NCI-H82 (cell line): ENCODE results near the gene SERBP1.
"Not testable (repeated sequence)": the region's sequence is repeated elsewhere in the genome, so short reads cannot be mapped to it uniquely, and the experiment has no call there.

Source experiments
- DNase-seq: peaks from one replicate; lab custom pipeline; 2025; lab: John Stamatoyannopoulos, UW

Gene SERBP1

GRCh38 chr1:67440339-67440738, 10.1 kb upstream of the SERBP1 start:
- no peak for DNase-seq

GRCh38 chr1:67439277-67440029, 9.3 kb upstream of the SERBP1 start:
- no peak for DNase-seq

DNA sequence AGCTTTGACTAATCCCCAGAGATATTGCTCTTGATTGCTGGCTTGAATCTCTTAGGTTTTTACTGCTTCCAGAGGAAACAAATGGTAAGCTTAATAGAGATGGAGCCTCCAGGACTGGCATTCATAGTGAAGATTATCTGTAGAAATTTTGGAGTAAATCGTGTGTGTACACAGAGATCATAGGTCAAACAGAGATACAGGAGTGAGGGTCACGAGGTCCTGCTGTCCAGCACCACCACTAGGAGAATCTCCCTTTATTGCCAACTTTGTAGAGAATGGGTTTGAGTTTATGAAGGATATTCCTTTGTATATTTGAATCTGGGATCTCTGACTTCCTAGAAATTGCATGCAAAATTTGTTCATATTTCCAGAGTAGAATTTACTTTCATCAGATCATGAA, 7.8 kb upstream of the SERBP1 start:
- DNase-seq: no peak

- DNase-seq: no peak
Measured at GRCh38 chr1:67436511-67437055, 6.4 kb upstream of the SERBP1 start.

DNA sequence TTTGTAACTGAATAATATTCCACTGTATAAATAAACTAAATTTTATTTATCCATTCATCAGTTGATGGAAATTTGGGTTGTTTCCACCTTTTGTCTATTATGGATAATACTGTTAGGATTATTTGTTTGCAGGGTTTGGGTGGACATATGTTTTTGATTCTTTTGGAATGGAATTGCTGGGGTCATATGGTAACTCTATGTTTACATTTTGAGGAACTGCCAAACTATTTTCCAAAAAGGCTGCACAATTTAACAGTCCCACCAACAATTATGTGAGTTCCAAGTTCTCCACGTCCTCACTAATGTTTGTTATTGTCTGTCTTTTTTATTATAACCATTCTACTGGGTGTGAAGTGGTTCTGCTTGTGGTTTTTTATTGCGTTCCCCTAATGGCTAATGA, 4.3 kb upstream of the SERBP1 start:
- no peak for DNase-seq

- DNase-seq: no peak
Measured at GRCh38 chr1:67433837-67434236, 3.6 kb upstream of the SERBP1 start.

DNA sequence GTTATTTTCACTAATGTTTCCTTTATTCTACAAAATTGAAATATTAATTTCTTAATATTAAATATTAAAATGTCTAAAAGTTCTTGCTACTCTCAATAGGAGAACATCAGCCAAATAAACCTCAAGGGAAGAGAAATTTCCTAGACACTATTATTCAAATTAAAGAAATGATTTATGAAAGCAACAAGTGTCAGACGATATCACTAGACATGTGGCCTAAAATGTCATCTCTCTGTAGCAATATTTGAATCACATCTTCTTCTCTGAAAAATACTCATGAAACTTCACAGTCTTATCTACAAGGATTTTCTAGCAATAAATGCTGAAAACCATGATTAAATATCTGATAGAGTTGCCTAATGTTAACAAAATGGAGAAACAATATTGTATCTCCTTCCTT, 2.5 kb upstream of the SERBP1 start:
- DNase-seq: no peak

DNA sequence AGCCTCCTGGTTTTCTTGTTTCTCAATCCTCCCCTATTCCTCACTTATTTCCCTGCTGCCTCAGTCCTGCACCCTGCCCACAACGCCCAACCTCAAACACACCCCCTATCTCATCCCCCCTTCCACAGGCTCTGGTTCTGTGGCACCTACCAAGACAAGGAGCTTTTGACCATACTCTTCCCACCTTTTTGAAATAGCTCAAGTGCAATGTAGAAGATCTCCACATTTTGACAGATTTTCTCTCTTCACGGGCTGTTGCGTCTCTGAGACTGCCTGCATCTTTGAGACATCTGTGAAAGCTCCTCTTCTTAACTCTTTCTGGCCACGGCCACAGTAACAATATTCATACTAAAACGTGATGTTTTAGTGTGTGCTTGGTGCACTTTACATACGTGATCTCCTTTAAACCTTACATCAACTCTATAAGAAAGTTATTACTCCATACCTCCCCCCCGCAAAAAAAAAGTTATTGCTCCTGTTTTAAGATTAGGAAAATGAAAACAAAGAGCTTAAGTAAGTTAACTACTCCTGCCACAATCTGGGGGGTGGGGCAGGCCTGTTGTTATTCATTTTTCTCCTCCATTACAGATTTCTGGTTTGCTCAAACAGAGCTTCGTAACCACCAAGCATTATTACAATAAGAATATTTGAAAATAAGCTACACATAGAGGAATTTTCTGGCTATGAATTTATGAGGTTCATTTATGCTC, 1.8 kb upstream of the SERBP1 start:
- DNase-seq: peak; percentile 68

- no peak for DNase-seq
Measured at GRCh38 chr1:67431156-67431765, 1.1 kb upstream of the SERBP1 start.

DNA sequence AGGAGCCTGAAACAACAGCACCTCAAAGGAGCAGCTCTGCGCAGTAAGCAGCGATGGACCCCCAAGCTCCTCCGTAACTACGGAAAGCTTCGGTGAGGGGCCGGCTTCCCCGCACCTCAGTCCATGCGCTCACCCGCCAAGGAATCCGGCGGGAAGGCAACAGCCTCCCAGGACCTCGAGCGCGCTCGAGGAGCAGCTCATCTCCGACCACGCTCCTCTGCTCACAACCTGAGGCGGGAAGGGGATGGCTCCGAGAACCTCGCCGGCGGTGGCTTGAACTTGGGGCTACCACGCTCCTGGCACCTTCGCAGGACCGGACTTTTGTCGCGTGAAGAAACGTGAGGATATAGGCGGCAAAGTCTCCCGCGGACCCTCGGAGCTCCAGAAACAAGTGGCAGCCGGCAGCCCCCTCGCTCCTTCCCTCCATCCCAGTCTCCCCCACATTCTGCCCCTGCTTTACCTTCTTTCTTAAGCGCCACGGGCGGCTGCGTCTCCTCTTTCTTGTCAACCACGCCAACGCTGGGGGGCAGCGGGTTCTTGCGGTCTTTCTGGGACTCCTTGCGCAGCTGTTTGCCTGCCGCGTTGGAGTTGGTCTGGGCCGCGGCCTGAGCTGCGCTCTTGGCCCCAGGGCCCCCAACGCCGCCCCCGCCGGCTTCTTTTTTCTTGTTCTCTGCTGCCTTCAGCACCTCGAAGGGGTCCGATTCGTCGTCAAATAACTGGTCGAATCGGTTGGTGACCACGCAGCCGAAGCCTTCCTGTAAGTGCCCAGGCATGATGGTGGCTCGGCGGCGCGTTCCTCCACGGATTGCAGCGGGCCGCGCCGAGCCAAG, 459 bp downstream of the SERBP1 start:
- DNase-seq: peak; percentile 52

DNA sequence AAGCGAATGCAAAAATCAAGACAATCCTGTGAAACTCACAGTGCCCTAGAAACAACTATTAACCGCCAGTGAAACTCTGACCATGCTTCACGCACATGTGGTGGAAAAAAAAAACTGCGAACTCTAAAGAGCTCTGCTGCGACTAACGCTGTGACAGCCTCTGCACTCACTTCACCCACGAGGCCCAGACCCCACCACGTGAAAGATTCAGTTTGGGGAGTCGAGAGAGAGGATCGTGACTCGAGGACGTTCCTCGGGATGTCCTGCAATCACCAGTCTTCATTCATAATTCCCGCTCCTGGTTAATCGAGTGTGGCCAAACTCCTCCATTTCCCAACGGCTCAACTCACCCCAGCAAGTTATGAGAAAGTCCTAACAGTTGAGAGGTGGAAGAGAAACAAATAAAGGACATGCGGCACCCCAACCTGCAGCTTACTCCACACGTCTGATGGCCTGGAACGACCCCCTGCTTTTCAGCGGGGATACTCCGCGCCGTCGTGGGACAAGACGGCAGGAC, 1.1 kb downstream of the SERBP1 start:
- DNase-seq: peak; percentile 52

DNA sequence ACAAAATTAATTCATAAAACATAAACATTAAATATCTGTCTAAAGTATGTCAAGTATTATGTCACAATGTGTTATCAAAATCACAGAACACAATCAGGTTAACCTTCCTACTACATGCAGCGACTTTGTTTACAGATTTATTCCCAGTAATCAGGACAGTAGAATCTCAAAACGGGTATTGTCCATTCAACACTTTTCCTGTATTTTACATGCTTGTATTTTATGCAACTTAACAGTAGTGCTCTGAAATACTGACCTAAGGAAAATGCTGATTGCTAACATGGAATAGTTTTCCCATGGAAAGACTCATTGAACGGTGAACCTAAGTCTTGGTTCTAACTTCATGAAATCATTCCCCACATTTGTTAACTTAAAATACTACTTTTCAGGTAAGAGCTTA, 2.3 kb downstream of the SERBP1 start:
- no peak for DNase-seq

- no peak for DNase-seq
Measured at GRCh38 chr1:67427465-67427864, 2.7 kb downstream of the SERBP1 start.

DNA sequence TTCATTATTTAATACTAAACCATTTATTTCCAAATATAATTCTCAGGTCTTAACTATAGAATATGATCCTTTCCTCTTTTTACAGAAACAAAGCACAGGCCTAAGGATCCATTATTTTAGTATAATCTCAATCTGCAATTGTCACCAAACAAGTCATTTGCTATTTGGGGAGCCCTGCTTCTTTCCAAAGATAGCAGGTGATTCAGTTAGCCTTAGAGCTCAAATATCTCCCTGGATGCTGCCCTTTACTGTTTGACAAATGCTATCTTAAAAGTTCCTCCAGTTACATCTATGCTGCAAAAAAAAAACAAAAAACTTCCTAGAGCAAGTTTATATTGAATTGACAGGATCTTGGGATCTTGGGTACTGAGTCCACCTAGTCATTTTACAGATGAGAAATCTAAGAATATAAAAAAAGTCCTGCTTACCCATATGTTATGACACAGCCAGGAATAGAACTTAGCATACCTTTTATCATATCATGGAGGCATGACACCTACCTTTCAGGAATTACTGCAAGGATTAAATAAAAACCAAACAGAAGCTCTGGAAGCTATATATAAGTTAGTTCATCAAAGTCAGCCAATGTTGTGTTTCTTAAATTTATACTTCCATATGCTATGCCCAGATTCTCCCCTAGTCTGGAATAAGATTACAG, 9.2 kb downstream of the SERBP1 start:
- no peak for DNase-seq

DNA sequence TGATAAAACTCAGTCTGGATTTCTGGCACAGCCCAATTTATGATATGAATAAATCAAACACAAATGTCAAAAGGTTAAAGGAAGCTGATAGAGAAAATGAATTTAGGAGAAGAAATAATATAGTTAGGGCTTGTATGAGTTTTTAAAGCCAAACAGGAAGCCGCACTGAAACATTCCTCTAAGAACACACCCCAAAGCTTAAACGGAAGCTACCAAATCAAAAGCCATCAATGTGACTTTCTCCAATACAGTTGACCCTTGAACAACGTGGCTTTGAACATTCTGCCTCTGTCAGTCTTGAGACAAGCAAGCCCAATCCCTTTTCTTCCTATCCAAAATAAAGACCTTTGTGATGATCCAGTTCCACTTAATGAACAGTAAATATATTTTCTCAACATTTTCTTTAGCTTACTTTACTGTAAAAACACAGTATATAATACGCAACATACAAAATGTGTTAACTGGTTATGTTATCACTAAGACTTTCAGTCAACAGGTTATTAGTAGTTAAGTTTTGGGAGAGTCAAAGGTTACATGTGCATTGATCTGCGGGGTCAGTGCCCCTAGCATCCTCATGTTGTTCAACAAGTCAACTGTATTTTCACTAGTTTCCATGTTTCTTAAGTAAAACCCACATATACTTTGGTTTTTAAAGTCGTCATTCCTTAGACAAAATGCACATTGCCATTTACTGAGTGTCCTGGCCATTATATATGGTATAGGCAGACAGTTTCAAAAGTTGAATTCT, 11.2 kb downstream of the SERBP1 start:
- DNase-seq: no peak

DNA sequence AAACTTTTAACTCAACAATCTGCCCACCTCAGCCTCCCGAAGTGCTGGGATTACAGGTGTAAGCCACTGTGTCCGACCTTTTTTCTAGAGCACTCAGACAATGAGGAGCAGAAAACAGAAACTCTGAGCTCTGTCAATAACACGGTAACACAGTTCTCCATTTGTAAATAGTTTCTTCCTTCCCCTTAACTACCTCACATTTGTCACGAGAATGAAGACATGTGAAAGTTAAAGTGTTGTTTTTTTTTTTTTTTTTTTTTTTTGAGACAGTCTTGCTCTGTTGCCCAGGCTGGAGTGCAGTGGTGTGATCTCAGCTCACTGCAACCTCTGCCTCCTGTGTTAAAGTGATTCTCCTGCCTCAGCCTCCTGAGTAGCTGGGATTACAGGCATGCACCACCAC, 12.5 kb downstream of the SERBP1 start:
- not testable (repeated sequence) for DNase-seq

GRCh38 chr1:67415041-67415440, 15.2 kb downstream of the SERBP1 start:
- DNase-seq: no peak

DNA sequence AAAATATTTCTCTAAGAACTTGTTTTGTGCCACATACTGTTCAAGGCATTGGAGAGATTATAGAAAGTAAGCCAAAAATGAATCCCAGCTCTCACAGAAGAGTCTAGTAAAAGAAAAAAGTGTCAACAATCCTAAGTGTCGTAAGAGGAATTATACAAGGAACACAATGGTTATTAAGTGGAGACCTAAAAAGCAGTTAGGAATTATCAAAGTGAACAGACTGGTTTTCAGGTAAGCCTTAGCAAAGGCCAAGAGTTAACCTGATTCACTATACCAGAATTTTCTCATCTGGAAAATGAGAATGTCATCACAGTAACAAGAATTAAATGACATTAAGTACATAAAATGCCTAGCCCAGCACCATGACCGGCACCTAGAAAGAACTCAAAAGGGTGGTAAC, 15.6 kb downstream of the SERBP1 start:
- no peak for DNase-seq

DNA sequence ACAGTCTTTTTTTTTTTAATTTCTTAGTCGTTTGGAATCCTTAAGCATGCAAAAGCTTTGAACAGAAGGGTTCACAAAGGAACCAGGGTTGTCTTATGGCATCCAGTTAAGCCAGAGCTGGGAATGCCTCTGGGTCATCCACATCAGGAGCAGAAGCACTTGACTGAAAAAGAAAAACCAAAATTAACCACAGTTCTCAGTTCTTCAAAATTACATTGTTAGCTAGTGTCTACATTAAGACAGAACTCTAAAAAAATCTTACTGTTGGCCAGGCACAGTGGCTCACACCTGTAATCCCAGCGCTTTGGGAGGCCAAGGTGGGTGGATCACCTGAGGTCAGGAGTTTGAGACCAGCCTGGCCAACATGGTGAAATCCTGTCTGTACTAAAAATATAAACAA, 17.1 kb downstream of the SERBP1 start:
- not testable (repeated sequence) for DNase-seq

DNA sequence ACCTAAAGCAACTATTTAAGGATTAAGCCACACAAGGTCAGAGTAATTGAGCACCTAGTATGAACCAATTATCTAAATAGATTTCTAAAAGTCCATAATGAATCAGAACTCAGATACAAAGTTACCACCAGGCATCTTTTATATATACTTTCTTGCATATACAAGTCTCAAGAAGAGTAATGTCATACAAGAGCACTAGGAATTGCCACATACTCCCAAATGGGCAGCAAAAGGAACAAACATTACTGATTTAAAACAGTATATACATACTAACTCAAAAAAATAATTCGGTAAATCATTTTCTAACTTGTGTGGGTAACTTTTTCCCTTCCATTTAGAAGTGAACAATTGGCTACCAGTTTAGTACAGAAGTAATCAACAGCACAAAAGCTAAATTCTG, 22.1 kb downstream of the SERBP1 start:
- peak; percentile 26 for DNase-seq

- DNase-seq: no peak
Measured at GRCh38 chr1:67407498-67407897, 22.7 kb downstream of the SERBP1 start.
